ENCODE measurements around the gene PIK3R5. TPM values are rescaled to one million over a fixed set of nuclear protein-coding genes. Genes with fewer than 3 reads are reported as not detected.

Gene PIK3R5
- total RNA-seq, 1 experiment from 2014 or later = not detected

DNA sequence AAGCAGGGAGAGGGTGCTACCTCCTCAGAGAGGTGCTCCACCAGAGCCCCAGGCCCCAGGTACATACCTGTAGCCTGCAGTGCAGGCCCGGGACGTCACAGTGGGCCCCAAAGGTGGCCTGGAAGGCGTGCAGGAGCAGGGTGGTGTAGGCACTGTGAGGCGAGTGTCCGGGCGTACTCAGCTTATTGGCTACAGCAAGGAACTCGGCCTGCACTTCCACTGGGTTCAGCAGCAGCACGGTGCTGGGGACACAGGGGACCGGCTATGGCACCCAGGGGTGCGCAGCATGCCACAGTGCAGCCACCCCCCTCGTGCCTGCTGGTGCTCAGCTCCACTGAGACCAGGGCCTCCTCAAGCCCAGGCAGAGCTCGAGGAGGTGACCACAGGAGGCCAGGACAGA lies 74.8 kb downstream of the PIK3R5 start:
- no peak for DNase-seq
- CTCF ChIA-PET = interaction anchor here (0.7 kb wide), 1 partner anchor 327 kb away, joined by 3 read pairs; no protein-coding TSS in a partner anchor
- TF ChIP-seq, protein P1, sequence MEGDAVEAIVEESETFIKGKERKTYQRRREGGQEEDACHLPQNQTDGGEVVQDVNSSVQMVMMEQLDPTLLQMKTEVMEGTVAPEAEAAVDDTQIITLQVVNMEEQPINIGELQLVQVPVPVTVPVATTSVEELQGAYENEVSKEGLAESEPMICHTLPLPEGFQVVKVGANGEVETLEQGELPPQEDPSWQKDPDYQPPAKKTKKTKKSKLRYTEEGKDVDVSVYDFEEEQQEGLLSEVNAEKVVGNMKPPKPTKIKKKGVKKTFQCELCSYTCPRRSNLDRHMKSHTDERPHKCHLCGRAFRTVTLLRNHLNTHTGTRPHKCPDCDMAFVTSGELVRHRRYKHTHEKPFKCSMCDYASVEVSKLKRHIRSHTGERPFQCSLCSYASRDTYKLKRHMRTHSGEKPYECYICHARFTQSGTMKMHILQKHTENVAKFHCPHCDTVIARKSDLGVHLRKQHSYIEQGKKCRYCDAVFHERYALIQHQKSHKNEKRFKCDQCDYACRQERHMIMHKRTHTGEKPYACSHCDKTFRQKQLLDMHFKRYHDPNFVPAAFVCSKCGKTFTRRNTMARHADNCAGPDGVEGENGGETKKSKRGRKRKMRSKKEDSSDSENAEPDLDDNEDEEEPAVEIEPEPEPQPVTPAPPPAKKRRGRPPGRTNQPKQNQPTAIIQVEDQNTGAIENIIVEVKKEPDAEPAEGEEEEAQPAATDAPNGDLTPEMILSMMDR (IDR thresholded peaks at IDR 0.05; ENCODE audit: unreplicated experiment) = no peak
- H3K36me3 Mint-ChIP-seq (ENCODE audit: insufficient read depth, unreplicated experiment) = no peaks in the 10 kb centered on the region
- H3K4me3 Mint-ChIP-seq (ENCODE audit: low read depth, unreplicated experiment) = no peak overlapping the region
- no TSS peak for BruUV-seq (replicated peaks)
- H3K27me3 Mint-ChIP-seq (ENCODE audit: unreplicated experiment) = peaks cover 27% of the 10 kb centered on the region
- H3K9me3 Mint-ChIP-seq (ENCODE audit: low read depth, unreplicated experiment) = no peaks in the 10 kb centered on the region
- intact Hi-C loops (cut with micrococcal nuclease; ENCODE audit: unreplicated experiment) = no loop called here
- H3K4me1 Mint-ChIP-seq (ENCODE audit: low read depth, unreplicated experiment) = peaks cover 8% of the 10 kb centered on the region
- H3K27ac Mint-ChIP-seq (ENCODE audit: unreplicated experiment) = no peak overlapping the region

DNA sequence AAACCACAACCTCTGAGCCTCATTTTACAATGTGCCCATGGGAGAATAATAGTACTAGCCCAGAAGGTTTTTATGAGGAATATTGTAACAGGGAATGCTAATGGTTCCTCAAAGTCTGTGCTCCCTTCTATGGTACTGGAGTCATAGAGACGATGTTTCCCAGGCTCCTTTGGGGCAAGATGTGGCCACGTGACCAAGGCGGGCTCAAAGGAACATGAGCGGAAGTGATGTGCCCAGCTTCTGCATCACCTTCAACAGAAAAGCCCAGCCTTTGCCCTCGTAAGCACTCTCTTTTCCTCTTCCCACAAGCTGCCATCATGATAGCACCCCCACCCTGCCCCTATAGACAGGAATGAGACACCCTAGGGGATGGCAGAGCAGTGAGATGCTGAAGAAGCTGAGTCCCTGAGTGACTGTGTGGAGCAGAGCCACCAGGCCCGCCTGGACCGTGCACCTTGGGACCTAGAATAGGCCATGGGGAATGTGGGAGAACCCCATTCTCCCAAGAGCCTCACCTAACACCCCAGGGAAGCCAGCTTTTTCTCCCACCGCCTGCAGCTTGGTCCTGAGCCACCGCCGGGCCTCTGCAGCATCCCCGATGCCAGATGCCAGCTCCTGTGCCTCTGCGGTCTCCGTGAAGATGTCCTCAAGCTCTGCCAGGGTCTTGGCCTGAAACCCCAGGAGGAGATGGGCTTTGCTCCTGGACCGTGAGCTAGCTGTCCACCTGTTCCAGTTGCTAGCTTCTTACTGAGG lies 75.9 kb downstream of the PIK3R5 start:
- Mint-ChIP-seq H3K27ac (ENCODE audit: unreplicated experiment) (no peak overlapping the region), H3K36me3 (ENCODE audit: insufficient read depth, unreplicated experiment) (no peaks in the 10 kb centered on the region), H3K4me3 (ENCODE audit: low read depth, unreplicated experiment) (no peak overlapping the region), H3K9me3 (ENCODE audit: low read depth, unreplicated experiment) (no peaks in the 10 kb centered on the region), H3K27me3 (ENCODE audit: unreplicated experiment) (peaks cover 16% of the 10 kb centered on the region), H3K4me1 (ENCODE audit: low read depth, unreplicated experiment) (no peaks in the 10 kb centered on the region)
- TF ChIP-seq, protein P1 (IDR thresholded peaks at IDR 0.05; ENCODE audit: unreplicated experiment) = no peak
- no TSS peak for BruUV-seq (replicated peaks)
- CTCF ChIA-PET = no interaction called here
- no peak for DNase-seq
- intact Hi-C loops (cut with micrococcal nuclease; ENCODE audit: unreplicated experiment) = no loop called here

DNA sequence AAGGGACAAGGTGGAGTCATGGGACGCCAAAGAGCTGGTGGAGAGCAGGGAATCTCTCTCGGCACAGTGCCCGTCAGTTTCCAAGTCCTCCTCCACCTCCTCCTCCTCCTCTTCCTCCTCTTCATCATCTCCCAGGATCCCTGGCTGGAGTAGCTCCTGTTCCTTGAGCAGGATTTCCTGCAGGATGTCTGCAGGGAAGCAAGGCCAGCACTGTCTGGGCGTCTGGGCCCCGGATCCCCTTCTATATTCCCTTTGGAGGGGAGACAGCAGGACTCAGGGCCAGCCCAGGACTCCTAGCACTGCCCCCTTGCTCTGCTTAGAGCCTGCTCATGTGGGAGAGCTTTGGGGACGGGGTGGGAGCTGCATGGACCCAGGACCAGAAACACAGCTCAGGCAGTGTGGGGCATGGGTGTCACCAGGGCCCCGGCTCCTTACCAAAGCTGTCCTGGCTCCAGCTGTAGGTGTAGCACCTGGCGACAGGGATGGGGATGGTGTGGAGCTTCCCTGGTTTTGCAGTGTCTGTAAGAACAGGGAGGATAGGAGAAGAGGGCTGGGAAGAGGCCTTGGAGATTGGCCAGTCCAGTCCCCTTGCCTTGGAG lies 76.7 kb downstream of the PIK3R5 start:
- H3K4me3 Mint-ChIP-seq (ENCODE audit: low read depth, unreplicated experiment) = no peak overlapping the region
- TF ChIP-seq, protein P1 (IDR thresholded peaks at IDR 0.05; ENCODE audit: unreplicated experiment) = no peak
- H3K4me1 Mint-ChIP-seq (ENCODE audit: low read depth, unreplicated experiment) = no peaks in the 10 kb centered on the region
- H3K27me3 Mint-ChIP-seq (ENCODE audit: unreplicated experiment) = peaks cover 20% of the 10 kb centered on the region
- DNase-seq = no peak
- no peaks in the 10 kb centered on the region for H3K9me3 Mint-ChIP-seq (ENCODE audit: low read depth, unreplicated experiment)
- no peak overlapping the region for H3K27ac Mint-ChIP-seq (ENCODE audit: unreplicated experiment)
- no TSS peak for BruUV-seq (replicated peaks)
- intact Hi-C loops (cut with micrococcal nuclease; ENCODE audit: unreplicated experiment) = no loop called here
- no peaks in the 10 kb centered on the region for H3K36me3 Mint-ChIP-seq (ENCODE audit: insufficient read depth, unreplicated experiment)
- CTCF ChIA-PET = no interaction called here

DNA sequence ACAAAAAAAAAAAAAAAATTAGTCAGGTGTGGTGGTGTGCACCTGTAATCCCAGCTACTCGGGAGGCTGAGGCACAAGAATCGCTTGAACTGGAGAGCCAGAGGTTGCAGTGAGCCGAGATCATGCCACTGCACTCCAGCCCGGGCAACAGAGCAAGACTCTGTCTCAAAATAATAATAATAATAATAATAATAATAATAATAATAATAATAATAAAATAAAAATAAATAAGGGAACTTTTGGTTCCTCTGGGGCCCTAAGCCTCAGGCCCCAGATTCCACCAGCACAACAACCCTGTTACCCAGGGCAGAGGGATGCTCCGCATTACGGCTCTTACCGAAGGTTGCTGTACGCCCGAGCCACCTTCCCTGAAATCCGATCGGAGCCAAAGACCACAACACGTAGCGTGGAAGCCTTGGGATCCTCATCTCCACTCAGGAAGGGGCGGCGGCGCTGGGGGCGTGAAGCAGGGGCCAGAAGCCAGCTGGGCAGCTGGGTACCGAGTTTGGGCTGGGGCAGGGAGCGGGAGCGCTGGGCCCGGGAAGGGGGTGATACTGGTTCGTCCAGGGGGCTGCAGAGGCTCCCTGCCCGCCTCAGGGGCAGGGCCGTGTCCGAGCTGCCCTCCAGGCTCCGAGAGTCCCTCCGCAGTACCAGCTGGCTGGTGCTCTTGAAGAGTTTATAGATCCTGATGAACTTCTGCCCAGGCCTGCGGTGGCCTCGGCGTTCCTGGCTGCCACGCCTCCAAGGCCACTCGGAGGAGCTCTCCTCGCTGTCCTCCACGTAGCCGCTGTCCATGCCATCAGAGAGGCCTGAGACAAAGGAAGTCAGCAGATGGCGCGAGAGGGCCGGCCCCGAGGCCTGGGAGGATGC lies 77.4 kb downstream of the PIK3R5 start:
- Mint-ChIP-seq H3K4me3 (ENCODE audit: low read depth, unreplicated experiment) (no peak overlapping the region), H3K27ac (ENCODE audit: unreplicated experiment) (no peak overlapping the region), H3K4me1 (ENCODE audit: low read depth, unreplicated experiment) (no peaks in the 10 kb centered on the region), H3K27me3 (ENCODE audit: unreplicated experiment) (peaks cover 27% of the 10 kb centered on the region), H3K9me3 (ENCODE audit: low read depth, unreplicated experiment) (no peaks in the 10 kb centered on the region), H3K36me3 (ENCODE audit: insufficient read depth, unreplicated experiment) (no peaks in the 10 kb centered on the region)
- intact Hi-C loops (cut with micrococcal nuclease; ENCODE audit: unreplicated experiment) = no loop called here
- CTCF ChIA-PET = no interaction called here
- DNase-seq = no peak
- TF ChIP-seq, protein P1 (IDR thresholded peaks at IDR 0.05; ENCODE audit: unreplicated experiment) = no peak
- no TSS peak for BruUV-seq (replicated peaks)

Measured in Calu3 (cell line).